Ascending aorta (tissue), 2 donors: ENCODE data around the gene RUSF1. TPM values are rescaled to one million over a fixed set of nuclear protein-coding genes. Genes with fewer than 3 reads are reported as not detected.
A peak's percentile ranks its signal among the peaks of the same experiment; 100 is the strongest.
"Not testable (repeated sequence)": the region's sequence is repeated elsewhere in the genome, so short reads cannot be mapped to it uniquely, and the experiment has no call there.

Source experiments
- DNase-seq, 2 donors: peaks; one replicate each; pipeline ENCODE4 v3.0.0-alpha.2; 2019; ENCODE audit warnings: low spot score in 2 of 2
- H3K27ac ChIP-seq, 2 donors: fragments of 200-600 bp; sonication (generic); one replicate each; pipeline ENCODE4 v1.5.1; 2016 to 2017; ENCODE audit warnings: mild to moderate bottlenecking in 1 of 2
- H3K27me3 ChIP-seq: fragments of 200-600 bp; sonication (generic); one replicate; pipeline ENCODE4 v1.5.1; 2017
- H3K36me3 ChIP-seq, 2 donors: fragments of 200-600 bp; sonication (generic); one replicate each; pipeline ENCODE4 v1.5.1; 2016
- H3K4me1 ChIP-seq, 2 donors: fragments of 200-600 bp; sonication (generic); one replicate each; pipeline ENCODE4 v1.5.1; 2016 to 2017; ENCODE audit warnings: mild to moderate bottlenecking in 1 of 2
- H3K4me3 ChIP-seq, 2 donors: fragments of 200-600 bp; sonication (generic); one replicate each; pipeline ENCODE4 v1.5.1; 2016 to 2017; ENCODE audit warnings: mild to moderate bottlenecking in 1 of 2
- H3K9me3 ChIP-seq, 2 donors: fragments of 200-600 bp; sonication (generic); one replicate each; pipeline ENCODE4 v1.5.1; 2016
- intact Hi-C: fragments of 100-400 bp; cut with DNase I; formaldehyde crosslinking; loops from one replicate; pipeline ENCODE4 v1.15.1; 2023
- total RNA-seq: library from RNA; depleted of rRNA; stranded (reverse); fragments of >200 nt; gene quantifications from one replicate; pipeline ENCODE4 v1.1.0, GENCODE V29; 2016
- TF ChIP-seq, protein P1 (sequence below), 3 experiments: fragments of 200-600 bp in 2 of 3; fragments of 450-650 bp in 1 of 3; sonication (generic) in 2 of 3; IDR thresholded peaks; one replicate each; pipeline ENCODE4 v1.5.1; 2016 to 2019; ENCODE audit warnings: antibody characterized with exemption in 3 of 3, mild to moderate bottlenecking in 1 of 3, moderate library complexity in 1 of 3

Gene RUSF1
- total RNA-seq, 1 donor from 2014 or later = 80.9 TPM

DNA sequence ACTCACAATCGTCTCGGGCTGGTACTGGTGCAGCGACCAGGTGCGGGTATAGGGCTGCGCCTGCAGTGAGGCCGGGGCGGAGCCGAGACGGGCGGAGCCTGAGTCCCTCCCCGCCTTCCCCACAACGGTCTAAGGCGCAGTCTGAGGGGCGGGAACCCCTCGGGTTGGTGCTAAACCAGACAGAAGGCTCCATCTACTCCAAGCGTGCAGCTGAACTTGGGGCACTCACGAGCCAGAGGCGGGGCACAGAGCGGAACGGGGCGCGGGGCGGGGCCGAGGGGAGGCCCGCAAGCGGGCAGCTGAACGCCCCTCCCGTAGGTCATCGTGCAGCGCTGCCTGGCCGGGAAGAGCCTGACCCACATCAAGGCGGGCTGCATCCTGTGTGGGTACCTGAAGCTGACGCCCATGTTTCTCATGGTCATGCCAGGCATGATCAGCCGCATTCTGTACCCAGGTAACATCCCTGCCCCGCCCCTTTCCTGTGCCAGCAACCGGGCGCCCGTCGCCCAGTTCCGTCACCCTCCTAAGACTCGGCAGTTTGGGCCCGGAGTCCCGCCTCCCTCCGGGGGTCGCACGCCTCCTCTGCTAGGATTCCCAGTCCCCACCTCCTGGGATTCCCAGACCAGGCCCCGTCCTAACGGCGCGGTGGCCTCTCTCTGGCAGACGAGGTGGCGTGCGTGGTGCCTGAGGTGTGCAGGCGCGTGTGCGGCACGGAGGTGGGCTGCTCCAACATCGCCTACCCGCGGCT is 20.3 kb downstream of the RUSF1 start:
- H3K9me3 ChIP-seq = no peaks in the 10 kb centered on the region
- no peak for DNase-seq
- TF ChIP-seq, protein P1, sequence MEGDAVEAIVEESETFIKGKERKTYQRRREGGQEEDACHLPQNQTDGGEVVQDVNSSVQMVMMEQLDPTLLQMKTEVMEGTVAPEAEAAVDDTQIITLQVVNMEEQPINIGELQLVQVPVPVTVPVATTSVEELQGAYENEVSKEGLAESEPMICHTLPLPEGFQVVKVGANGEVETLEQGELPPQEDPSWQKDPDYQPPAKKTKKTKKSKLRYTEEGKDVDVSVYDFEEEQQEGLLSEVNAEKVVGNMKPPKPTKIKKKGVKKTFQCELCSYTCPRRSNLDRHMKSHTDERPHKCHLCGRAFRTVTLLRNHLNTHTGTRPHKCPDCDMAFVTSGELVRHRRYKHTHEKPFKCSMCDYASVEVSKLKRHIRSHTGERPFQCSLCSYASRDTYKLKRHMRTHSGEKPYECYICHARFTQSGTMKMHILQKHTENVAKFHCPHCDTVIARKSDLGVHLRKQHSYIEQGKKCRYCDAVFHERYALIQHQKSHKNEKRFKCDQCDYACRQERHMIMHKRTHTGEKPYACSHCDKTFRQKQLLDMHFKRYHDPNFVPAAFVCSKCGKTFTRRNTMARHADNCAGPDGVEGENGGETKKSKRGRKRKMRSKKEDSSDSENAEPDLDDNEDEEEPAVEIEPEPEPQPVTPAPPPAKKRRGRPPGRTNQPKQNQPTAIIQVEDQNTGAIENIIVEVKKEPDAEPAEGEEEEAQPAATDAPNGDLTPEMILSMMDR (IDR thresholded peaks at IDR 0.05) = no peak
- intact Hi-C loops = no loop called here
- H3K27me3 ChIP-seq = no peaks in the 10 kb centered on the region
- H3K36me3 ChIP-seq = peaks cover 10 to 26% of the 10 kb centered on the region in 2 donors
- H3K4me3 ChIP-seq = peak overlapping the region; percentile 66 to 68
- H3K4me1 ChIP-seq = peaks cover 10 to 15% of the 10 kb centered on the region in 2 donors
- H3K27ac ChIP-seq = no peak overlapping the region

- H3K4me1 ChIP-seq = peaks cover 10 to 15% of the 10 kb centered on the region in 2 donors
- intact Hi-C loops = no loop called here
- TF ChIP-seq, protein P1 (IDR thresholded peaks at IDR 0.05) = no peak
- H3K36me3 ChIP-seq = peaks cover 3 to 19% of the 10 kb centered on the region in 2 donors
- H3K9me3 ChIP-seq = no peaks in the 10 kb centered on the region
- H3K27me3 ChIP-seq = no peaks in the 10 kb centered on the region
- no peak overlapping the region for H3K27ac ChIP-seq
- no peak for DNase-seq
- peak overlapping the region; percentile 66 to 68 for H3K4me3 ChIP-seq
These were observed 21.0 kb downstream of the RUSF1 start for GRCh38 chr16:31487071-31487719.

DNA sequence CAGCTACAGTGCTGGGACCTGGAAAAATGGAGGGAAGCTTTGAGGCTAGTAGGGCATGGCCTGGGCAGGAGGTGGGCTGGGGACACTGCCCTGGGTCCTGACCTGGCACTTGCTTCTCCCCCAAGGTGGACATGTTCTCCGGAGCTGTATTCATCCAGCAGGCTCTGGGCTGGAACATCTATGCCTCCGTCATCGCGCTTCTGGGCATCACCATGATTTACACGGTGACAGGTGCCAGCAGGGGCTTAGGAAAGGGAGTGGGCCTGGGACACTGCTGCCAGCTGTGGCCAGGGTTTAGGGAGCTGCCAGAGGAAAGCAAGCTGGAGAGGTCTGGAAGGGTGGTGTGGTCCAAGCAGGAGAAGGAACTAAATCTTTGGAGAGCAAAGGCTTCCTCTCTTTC is 22.1 kb downstream of the RUSF1 start:
- Histone ChIP-seq H3K27ac (no peak overlapping the region), H3K36me3 (peaks cover 0 to 10% of the 10 kb centered on the region in 2 donors), H3K27me3 (no peaks in the 10 kb centered on the region), H3K4me3 (no peak overlapping the region), H3K4me1 (peaks cover 10 to 15% of the 10 kb centered on the region in 2 donors), H3K9me3 (no peaks in the 10 kb centered on the region)
- no peak for DNase-seq
- intact Hi-C loops = no loop called here
- TF ChIP-seq, protein P1 (IDR thresholded peaks at IDR 0.05) = no peak

GRCh38 chr16:31485571-31485970 is 22.6 kb downstream of the RUSF1 start:
- TF ChIP-seq, protein P1 (IDR thresholded peaks at IDR 0.05) = no peak
- no peak for DNase-seq
- intact Hi-C loops = no loop called here

DNA sequence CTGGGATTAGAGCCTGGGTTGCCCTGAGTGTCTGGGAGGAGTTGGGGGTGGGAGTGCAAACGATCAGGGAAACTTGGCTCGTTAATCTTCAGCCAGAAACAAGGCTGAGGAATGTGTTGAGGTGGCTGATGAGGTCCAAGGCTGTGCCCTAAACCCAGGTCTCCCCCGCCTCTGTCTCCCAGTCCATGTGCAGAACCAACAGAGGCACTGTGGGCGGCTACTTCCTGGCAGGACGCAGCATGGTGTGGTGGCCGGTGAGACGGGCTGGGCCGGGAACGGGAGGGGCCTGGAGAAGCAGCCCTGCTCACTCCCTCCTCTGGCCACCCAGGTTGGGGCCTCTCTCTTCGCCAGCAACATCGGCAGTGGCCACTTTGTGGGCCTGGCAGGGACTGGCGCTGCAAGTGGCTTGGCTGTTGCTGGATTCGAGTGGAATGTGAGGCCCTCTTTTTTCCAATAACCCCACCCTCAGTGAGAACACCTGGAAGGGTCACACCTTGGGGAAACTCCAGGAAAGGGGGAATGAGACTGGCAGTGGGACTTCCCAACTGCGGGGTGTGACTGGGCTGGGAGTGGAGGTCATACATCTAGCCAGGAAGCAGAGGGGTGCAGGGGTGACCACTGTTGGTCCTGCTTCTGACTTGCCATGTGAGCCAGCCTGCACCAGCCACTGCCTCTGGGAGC is 23.6 kb downstream of the RUSF1 start:
- Histone ChIP-seq H3K4me1 (peaks cover 10 to 15% of the 10 kb centered on the region in 2 donors), H3K27me3 (no peaks in the 10 kb centered on the region), H3K4me3 (no peak overlapping the region), H3K27ac (no peak overlapping the region), H3K9me3 (no peaks in the 10 kb centered on the region), H3K36me3 (no peaks in the 10 kb centered on the region)
- TF ChIP-seq, protein P1 (IDR thresholded peaks at IDR 0.05) = no peak
- intact Hi-C loops = no loop called here
- no peak for DNase-seq

More at GRCh38 chr16:31485571-31485970, 22.6 kb downstream of the RUSF1 start:
- Histone ChIP-seq H3K4me3 (no peak overlapping the region), H3K27ac (no peak overlapping the region), H3K27me3 (no peaks in the 10 kb centered on the region), H3K36me3 (peaks cover 0 to 9% of the 10 kb centered on the region in 2 donors), H3K9me3 (no peaks in the 10 kb centered on the region), H3K4me1 (peaks cover 10 to 15% of the 10 kb centered on the region in 2 donors)

DNA sequence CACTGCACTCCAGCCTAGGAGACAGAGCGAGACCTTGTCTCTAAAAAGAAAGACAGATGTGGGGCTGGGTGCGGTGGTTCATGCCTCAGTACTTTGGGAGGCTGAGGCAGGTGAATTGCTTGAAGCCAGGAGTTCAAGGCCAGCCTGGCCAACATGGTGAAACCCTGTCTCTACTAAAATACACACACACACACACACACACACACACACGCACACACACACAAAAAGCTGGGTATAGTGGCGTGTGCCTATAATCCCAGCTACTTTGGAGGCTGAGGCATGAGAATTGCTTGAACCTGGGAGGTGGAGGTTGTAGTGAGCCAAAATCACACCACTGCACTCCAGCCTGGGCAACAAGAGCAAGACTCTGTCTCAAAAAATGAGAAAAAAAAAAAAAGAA is 24.1 kb downstream of the RUSF1 start:
- H3K27ac ChIP-seq, intact Hi-C loops, H3K4me3 ChIP-seq, H3K9me3 ChIP-seq, DNase-seq, H3K36me3 ChIP-seq, H3K27me3 ChIP-seq: not testable (repeated sequence)
- H3K4me1 ChIP-seq = peaks cover 10 to 15% of the 10 kb centered on the region in 2 donors
